ENCODE data around the gene MTCH2. TPM values are rescaled to one million over a fixed set of nuclear protein-coding genes. Genes with fewer than 3 reads are reported as not detected.
A peak's percentile ranks its signal among the peaks of the same experiment; 100 is the strongest.
"Not testable (repeated sequence)": the region's sequence is repeated elsewhere in the genome, so short reads cannot be mapped to it uniquely, and the experiment has no call there.

The MTCH2 gene
- total RNA-seq, 1 donor from 2014 or later, result 109 TPM

GRCh38 chr11:47636331-47636730, 6.0 kb downstream of the MTCH2 start:
- DNase-seq (ENCODE audit: low read depth), result not testable (repeated sequence)

GRCh38 chr11:47631473-47631872, 10.9 kb downstream of the MTCH2 start:
- no peak for DNase-seq (ENCODE audit: low read depth)

- DNase-seq (ENCODE audit: low read depth), result no peak
Measured at GRCh38 chr11:47628026-47628425, 14.3 kb downstream of the MTCH2 start.

DNA sequence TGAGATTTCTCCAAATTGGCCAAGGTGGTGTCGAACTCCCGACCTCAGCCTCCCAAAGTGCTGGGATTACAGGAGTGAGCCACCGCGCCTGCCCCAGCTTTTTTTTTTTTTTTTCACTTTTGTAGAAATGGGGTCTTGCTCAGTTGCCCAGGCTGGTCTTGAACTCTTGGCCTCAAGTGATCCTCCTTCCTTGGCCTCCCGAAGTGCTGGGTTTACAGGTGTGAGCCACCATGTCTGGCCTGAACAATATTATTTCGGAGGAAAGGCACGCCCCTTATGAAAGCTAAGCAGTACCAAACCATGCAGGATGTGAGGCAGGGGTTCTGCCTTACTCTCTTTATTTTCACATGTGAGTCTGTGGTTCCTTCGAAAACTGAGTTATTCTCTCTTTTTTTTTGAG, 16.1 kb downstream of the MTCH2 start:
- DNase-seq (ENCODE audit: low read depth), result no peak

GRCh38 chr11:47620836-47621378, 21.5 kb downstream of the MTCH2 start:
- DNase-seq (ENCODE audit: low read depth), result no peak

- DNase-seq (ENCODE audit: low read depth), result peak; percentile 44
Measured at GRCh38 chr11:47617417-47617809, 24.9 kb downstream of the MTCH2 start.

- peak; percentile 63 for DNase-seq (ENCODE audit: low read depth)
Measured at GRCh38 chr11:47616726-47617416, 25.5 kb downstream of the MTCH2 start.

DNA sequence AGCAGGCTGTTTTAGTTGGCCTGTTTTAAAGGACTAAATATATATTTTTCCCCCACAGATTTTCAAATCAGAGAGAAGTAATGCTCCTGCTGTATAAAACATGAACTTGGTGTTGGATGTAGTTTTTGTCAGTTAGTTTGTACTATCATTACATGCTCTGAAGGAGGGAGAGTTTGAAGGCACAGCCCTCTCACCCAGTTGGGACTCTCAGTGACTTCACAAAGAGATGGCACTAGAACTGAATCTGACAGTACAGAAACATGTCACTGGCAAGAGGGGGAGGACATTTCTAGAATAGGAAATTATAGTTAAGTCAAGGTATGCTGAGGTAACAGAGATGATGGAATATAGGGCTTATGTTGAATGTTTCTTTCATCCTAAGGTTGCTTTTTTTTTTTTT, 27.1 kb downstream of the MTCH2 start:
- no peak for DNase-seq (ENCODE audit: low read depth)

- no peak for DNase-seq (ENCODE audit: low read depth)
Measured at GRCh38 chr11:47611348-47611794, 31.0 kb downstream of the MTCH2 start.

GRCh38 chr11:47609675-47610074, 32.7 kb downstream of the MTCH2 start:
- no peak for DNase-seq (ENCODE audit: low read depth)

- peak; percentile 63 for DNase-seq (ENCODE audit: low read depth)
Measured at GRCh38 chr11:47607380-47607779, 35.0 kb downstream of the MTCH2 start.

GRCh38 chr11:47606731-47607130, 35.6 kb downstream of the MTCH2 start:
- DNase-seq (ENCODE audit: low read depth), result no peak

- DNase-seq (ENCODE audit: low read depth), result no peak
Measured at GRCh38 chr11:47605921-47606320, 36.4 kb downstream of the MTCH2 start.

- no peak for DNase-seq (ENCODE audit: low read depth)
Measured at GRCh38 chr11:47603295-47603694, 39.1 kb downstream of the MTCH2 start.

DNA sequence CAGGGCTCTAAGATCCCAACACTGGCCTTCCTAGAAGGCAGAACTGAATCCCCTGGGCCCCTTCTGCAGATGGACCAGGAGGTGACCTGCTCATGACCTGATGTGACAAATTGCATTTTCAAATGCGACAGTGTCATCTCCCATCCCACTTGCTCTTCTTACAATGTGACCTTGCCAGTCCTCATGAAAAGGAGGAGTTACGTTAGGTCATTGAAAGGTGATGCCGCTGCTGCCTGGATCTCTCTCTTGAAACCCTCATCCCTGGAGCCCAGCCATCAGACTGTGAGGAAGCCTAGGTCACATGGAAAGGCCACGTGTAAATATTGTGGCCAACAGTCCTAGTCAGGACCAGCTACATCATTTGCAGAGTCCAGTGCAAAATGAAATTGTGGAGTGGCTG, 42.5 kb downstream of the MTCH2 start:
- DNase-seq (ENCODE audit: low read depth), result no peak

GRCh38 chr11:47595967-47596366, 46.4 kb downstream of the MTCH2 start:
- DNase-seq (ENCODE audit: low read depth), result no peak

DNA sequence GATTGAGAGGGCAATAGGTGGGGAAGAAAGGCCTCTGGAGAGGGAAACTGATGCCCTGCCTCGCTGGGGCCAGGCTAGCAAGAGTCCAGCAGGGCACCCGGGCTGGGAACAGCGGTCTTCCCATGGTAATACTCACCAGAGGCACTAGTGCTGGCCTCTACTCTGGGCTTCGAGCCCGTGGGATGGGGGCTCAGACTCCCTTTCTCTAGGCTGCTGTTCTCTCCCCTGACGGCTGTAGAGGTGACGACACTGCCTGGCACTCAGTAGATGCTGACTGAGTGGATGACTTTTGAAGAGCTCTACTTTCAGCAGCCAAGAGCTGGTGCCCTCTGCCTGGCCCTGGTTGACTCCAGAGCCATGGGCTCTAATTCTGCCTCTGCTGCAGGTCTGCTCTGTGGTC, 47.3 kb downstream of the MTCH2 start:
- DNase-seq (ENCODE audit: low read depth), result no peak

DNA sequence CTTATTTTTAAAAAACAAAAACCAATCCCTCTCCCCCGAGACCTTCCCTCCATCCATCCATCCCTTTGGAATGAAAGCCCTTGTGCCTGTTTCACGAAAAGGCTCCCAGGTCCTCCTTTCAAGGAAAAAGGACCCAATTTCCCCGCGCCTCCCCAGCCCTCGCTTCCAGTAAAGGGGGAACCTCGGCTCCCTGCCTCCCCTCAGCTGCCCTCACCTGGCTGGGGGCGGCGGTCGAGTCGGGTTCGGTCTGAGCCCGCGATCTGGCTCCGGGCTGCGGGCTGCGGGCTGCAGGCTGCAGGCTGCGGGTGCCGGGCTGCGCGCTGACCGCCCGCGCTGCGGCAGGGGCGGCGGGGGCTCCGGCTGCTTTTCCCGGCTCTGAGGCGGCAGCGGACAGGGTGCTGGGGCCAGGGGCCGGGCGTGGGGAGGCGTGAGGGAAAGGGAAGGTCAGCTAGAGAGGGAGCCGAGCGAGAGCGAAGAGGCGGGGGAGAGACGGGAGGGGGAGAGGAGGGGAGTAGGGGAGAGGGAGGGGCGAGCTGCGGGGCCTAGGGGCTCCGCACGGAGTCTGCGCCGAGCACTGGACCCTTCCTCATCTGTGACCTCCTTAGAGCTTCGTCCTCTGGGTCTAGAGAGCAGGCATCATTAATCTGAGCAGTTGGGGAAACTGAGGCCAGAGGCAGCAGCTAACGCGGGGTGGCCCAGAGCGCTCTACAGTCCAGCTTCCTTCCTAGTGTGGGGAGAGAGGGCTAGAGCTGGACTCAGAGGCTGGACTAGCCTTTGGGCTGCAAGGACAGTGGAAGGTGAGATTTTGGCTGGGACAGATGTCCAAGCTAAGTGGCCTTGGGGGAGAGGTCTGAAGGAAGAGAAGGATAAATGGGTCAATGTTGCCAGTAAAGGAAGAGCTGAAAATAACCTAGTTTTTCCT, 48.2 kb downstream of the MTCH2 start, which contains the start of gene C1QTNF4:
Gene C1QTNF4 (minus strand): TSS at position 478 of the 922 bp plus-strand sequence. CDS start 3,601 bp downstream, outside the sequence.
- DNase-seq (ENCODE audit: low read depth), result no peak

GRCh38 chr11:47593492-47593933, 48.8 kb downstream of the MTCH2 start:
- DNase-seq (ENCODE audit: low read depth), result no peak

- no peak for DNase-seq (ENCODE audit: low read depth)
Measured at GRCh38 chr11:47592970-47593369, 49.4 kb downstream of the MTCH2 start.

DNA sequence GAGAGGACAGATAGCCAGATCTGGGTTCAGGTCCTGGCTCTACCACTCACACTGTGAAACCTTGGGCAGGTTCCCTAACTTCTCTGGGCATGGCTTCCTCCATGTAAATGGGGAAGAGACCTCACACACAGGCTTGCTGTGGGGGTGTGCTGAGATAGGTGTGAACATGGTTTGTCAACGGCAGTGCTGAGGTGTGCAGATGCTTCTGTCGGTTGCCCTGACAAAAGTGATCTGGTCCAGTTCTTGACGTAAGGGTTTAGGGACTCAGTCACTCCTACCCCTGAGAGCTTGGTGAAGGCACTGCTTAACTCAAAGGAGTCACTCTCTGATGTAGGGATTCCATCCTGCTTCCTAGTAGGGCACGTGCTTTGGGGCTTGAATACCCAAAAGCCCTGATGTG, 50.1 kb downstream of the MTCH2 start:
- DNase-seq (ENCODE audit: low read depth), result no peak

- no peak for DNase-seq (ENCODE audit: low read depth)
Measured at GRCh38 chr11:47591764-47592163, 50.6 kb downstream of the MTCH2 start.

Data from renal cortical epithelial cell (primary cell).